Measurements from ENCODE around the gene SGCA. TPM values are rescaled to one million over a fixed set of nuclear protein-coding genes. Genes with fewer than 3 reads are reported as not detected.

SGCA gene
- polyA plus RNA-seq, 1 experiment, result 0.21 TPM

GRCh38 chr17:50213026-50214022 lies 47.5 kb downstream of the SGCA start:
- CTCF ChIA-PET, result interaction anchor here (1.1 to 1.6 kb wide), 3 partner anchors 12 to 54 kb away, joined by 3 to 6 read pairs (median 5); partner anchors contain the start of gene COL1A1
- POLR2A ChIA-PET, result interaction anchor here (0.8 to 14.8 kb wide), 7 partner anchors 7 to 61 kb away, joined by 4 to 726 read pairs (median 92); partner anchors contain the start of genes COL1A1 and TMEM92
- Histone ChIP-seq H3K9me3 (ENCODE audit: control insufficient read depth, insufficient read depth, low read length) (no peaks in the 10 kb centered on the region), H3K27me3 (ENCODE audit: control insufficient read depth, insufficient read depth, low read length) (no peaks in the 10 kb centered on the region), H3K27ac (ENCODE audit: low read depth, low read length) (no peak overlapping the region), H3K4me3 (ENCODE audit: low read depth, low read length) (no peak overlapping the region)
- DNase-seq (ENCODE audit: low read depth, low spot score), result no peak
- TF ChIP-seq CTCF (IDR thresholded peaks at IDR 0.05; ENCODE audit: low read depth, low read length), result no peak

GRCh38 chr17:50214976-50215760 lies 49.4 kb downstream of the SGCA start:
- DNase-seq (ENCODE audit: low read depth, low spot score), result no peak
- peak overlapping the region; percentile 22 for H3K27ac ChIP-seq (ENCODE audit: low read depth, low read length)
- ChIA-PET POLR2A (interaction anchor here (6.5 to 14.7 kb wide), 3 partner anchors 11 to 53 kb away, joined by 63 to 726 read pairs (median 284); partner anchors contain the start of gene COL1A1), CTCF (interaction anchor here (0.5 kb wide), 1 partner anchor 1337 kb away, joined by 4 read pairs; no protein-coding TSS in a partner anchor)
- H3K9me3 ChIP-seq (ENCODE audit: control insufficient read depth, insufficient read depth, low read length), result no peaks in the 10 kb centered on the region
- no peak overlapping the region for H3K4me3 ChIP-seq (ENCODE audit: low read depth, low read length)
- TF ChIP-seq CTCF (IDR thresholded peaks at IDR 0.05; ENCODE audit: low read depth, low read length), result no peak
- H3K27me3 ChIP-seq (ENCODE audit: control insufficient read depth, insufficient read depth, low read length), result no peaks in the 10 kb centered on the region

GRCh38 chr17:50217591-50217990 lies 51.8 kb downstream of the SGCA start:
- no peak for DNase-seq (ENCODE audit: low read depth, low spot score)
- POLR2A ChIA-PET, result interaction anchor here (0.6 to 14.7 kb wide), 7 partner anchors 6 to 87 kb away, joined by 4 to 726 read pairs (median 63); partner anchors contain the start of gene COL1A1
- CTCF ChIA-PET, result interaction anchor here (1.0 to 2.4 kb wide), 5 partner anchors 16 to 80 kb away, joined by 3 to 12 read pairs (median 3); partner anchors contain the start of gene COL1A1
- H3K9me3 ChIP-seq (ENCODE audit: control insufficient read depth, insufficient read depth, low read length), result no peaks in the 10 kb centered on the region
- peak overlapping the region; percentile 21 for H3K27ac ChIP-seq (ENCODE audit: low read depth, low read length)
- no peaks in the 10 kb centered on the region for H3K27me3 ChIP-seq (ENCODE audit: control insufficient read depth, insufficient read depth, low read length)
- H3K4me3 ChIP-seq (ENCODE audit: low read depth, low read length), result no peak overlapping the region; the same call in 1 of the 2 replicates
- TF ChIP-seq CTCF (IDR thresholded peaks at IDR 0.05; ENCODE audit: low read depth, low read length), result no peak

GRCh38 chr17:50218071-50218759 lies 52.4 kb downstream of the SGCA start:
- no peak for DNase-seq (ENCODE audit: low read depth, low spot score)
- CTCF ChIA-PET, result interaction anchor here (1.0 to 2.4 kb wide), 5 partner anchors 9 to 52 kb away, joined by 3 to 12 read pairs (median 5); partner anchors contain the start of gene COL1A1
- Histone ChIP-seq H3K27me3 (ENCODE audit: control insufficient read depth, insufficient read depth, low read length) (no peaks in the 10 kb centered on the region), H3K27ac (ENCODE audit: low read depth, low read length) (no peak overlapping the region), H3K9me3 (ENCODE audit: control insufficient read depth, insufficient read depth, low read length) (no peaks in the 10 kb centered on the region), H3K4me3 (ENCODE audit: low read depth, low read length) (no peak overlapping the region; the same call in none of the 2 replicates)
- no peak for TF ChIP-seq CTCF (IDR thresholded peaks at IDR 0.05; ENCODE audit: low read depth, low read length)
- POLR2A ChIA-PET, result interaction anchor here (0.6 to 14.7 kb wide), 9 partner anchors 7 to 86 kb away, joined by 3 to 726 read pairs (median 8); partner anchors contain the start of gene COL1A1
